Activated naive CD4-positive, alpha-beta T cell treated with anti-CD3 and anti-CD28 coated beads, Interleukin-2, amount 50 U/mL, for 16 hours (primary cell): ENCODE results near the gene C2.
"Not testable (repeated sequence)": the region's sequence is repeated elsewhere in the genome, so short reads cannot be mapped to it uniquely, and the experiment has no call there.

Source experiments
- DNase-seq: peaks from one replicate; pipeline ENCODE4 v3.0.0-alpha.2; 2020

Gene C2

DNA sequence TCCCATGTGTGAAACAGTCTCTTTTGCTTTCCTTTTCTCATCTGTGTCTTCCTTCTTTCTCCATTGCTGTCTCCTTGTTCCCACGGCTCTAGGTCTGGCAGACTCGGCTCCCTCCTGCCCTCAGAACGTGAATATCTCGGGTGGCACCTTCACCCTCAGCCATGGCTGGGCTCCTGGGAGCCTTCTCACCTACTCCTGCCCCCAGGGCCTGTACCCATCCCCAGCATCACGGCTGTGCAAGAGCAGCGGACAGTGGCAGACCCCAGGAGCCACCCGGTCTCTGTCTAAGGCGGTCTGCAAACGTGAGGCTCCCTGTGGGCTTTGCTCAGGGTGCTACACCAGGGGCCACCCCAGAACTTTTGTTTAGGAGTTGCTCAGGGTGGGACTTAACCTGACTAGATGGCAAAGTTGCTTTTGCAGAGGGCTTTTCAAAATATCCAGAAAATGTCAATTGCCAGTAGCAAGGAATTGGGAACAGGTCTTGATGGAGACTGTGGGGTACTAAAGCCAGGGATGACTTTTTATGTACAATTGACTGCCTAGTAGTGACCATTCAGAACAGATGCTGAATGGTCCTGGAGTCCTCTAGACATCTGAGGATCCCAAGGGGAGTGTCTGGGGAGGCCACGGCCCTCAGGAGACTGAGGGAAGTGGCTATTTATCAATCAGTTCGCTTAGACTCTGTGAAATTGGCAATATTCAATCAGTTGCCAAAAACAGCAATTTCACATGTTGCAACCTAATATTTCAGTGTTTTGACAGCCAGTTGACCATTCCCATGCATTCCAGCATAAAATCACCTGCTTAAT is 550 bp downstream of the C2 start:
- no peak for DNase-seq

DNA sequence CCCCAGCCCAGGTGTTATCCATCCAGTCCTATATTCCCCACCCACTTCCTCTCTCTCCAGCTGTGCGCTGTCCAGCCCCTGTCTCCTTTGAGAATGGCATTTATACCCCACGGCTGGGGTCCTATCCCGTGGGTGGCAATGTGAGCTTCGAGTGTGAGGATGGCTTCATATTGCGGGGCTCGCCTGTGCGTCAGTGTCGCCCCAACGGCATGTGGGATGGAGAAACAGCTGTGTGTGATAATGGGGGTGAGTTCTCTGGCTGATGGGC is 1.1 kb downstream of the C2 start:
- no peak for DNase-seq

DNA sequence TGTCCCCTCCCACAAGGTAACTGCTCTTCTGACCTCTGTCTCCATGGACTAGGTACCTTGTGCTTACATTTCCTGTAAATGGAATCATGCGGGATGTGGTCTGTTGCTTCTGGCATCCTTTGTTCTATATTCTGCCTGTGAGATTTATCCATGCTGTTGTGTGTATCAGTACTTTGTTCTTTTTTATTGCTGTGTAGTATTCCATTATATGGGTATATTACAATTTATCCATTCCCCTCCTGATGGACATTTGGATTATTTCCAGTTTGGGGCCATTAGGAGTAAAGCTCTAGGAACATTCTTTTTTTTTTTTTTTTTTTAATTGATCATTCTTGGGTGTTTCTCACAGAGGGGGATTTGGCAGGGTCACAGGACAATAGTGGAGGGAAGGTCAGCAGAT is 3.4 kb downstream of the C2 start:
- DNase-seq: no peak

DNA sequence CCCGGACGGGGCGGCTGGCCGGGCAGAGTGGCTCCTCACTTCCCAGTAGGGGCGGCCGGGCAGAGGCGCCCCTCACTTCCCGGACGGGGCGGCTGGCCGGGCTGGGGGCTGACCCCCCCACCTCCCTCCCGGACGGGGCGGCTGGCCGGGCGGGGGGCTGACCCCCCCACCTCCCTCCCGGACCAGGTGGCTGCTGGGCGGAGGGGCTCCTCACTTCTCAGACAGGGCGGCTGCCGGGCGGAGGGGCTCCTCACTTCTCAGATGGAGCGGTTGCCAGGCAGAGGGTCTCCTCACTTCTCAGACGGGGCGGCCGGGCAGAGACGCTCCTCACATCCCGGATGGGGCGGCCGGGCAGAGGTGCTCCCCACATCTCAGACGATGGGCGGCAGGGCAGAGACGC is 4.6 kb downstream of the C2 start:
- DNase-seq: not testable (repeated sequence)

DNA sequence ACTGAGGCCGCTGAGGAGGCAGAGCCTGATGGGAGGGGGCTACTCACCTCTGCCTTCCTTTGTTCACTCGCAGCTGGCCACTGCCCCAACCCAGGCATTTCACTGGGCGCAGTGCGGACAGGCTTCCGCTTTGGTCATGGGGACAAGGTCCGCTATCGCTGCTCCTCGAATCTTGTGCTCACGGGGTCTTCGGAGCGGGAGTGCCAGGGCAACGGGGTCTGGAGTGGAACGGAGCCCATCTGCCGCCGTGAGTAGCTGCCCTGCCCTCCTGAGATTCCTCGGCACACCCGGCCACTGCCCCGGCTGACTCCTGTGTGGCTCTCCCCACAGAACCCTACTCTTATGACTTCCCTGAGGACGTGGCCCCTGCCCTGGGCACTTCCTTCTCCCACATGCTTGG is 6.0 kb downstream of the C2 start:
- DNase-seq: no peak

DNA sequence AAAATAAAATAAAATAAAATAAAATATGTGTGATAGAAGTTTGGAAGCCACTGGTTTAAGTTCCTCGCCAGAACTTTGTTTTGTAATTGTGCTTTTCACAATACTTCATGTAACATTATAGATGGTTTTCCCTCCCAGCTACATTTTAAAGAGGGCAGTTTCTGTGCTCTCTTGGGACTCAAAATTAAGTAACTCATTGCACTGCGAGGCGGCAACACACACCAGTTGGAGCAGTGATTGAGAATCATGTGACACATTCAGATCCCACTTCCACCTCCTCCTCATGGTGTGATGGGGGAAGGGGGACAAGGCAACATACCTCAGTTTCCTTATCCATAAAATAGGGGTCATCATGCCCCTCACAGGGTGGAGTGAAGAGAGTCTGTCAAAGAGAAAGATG is 7.5 kb downstream of the C2 start:
- DNase-seq: no peak

DNA sequence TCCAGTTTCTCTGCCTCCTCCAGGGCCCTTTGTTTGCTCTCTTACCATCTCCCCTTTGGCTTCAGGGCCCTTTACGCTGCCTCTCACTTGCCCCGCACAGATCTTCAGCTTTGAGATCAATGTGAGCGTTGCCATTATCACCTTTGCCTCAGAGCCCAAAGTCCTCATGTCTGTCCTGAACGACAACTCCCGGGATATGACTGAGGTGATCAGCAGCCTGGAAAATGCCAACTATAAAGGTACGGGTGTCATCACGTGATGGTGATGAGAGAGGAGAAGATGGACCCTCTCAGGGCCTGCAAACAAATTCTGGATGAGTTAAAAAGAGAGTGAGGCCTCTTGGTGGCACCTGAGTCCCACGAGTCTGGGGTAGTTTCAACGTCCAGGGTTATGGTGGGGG is 8.3 kb downstream of the C2 start:
- DNase-seq: no peak

DNA sequence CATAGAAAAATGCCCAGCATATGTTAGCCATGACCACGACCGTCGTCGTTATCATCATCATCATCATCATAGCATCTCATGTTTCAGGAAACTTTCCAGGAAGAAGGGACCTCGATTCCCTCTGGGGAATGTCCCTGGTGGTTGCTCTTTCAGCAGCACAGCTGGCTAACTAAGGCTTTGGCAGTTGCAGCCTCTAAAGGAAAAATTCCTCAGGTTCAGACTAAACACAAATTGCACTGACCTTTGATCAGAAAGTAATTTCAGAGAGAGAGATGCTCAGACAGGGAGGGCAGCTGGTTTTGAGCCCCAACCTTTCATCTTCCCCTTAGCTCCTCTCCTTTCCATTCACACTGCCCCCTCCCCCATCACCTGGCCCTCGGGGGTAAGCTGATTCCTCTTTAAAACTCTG is 12.7 kb downstream of the C2 start:
- DNase-seq: no peak

DNA sequence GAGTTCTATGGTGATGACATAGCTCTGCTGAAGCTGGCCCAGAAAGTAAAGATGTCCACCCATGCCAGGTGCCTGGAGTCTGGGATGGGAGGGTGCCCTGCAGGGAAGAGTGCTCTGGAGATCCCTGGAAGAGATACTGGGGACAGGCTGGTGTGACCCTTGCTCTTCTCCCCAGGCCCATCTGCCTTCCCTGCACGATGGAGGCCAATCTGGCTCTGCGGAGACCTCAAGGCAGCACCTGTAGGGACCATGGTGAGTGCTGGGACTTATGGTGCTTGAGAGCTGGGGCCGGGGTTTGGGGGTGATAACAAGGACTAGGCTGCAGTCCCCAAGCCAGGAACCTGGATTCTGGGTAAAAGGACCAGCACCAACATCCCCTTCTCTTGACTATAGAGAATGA is 16.2 kb downstream of the C2 start:
- no peak for DNase-seq

DNA sequence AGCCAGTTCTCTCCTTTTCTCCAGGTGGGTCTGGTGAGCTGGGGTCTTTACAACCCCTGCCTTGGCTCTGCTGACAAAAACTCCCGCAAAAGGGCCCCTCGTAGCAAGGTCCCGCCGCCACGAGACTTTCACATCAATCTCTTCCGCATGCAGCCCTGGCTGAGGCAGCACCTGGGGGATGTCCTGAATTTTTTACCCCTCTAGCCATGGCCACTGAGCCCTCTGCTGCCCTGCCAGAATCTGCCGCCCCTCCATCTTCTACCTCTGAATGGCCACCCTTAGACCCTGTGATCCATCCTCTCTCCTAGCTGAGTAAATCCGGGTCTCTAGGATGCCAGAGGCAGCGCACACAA is 17.6 kb downstream of the C2 start:
- no peak for DNase-seq

DNA sequence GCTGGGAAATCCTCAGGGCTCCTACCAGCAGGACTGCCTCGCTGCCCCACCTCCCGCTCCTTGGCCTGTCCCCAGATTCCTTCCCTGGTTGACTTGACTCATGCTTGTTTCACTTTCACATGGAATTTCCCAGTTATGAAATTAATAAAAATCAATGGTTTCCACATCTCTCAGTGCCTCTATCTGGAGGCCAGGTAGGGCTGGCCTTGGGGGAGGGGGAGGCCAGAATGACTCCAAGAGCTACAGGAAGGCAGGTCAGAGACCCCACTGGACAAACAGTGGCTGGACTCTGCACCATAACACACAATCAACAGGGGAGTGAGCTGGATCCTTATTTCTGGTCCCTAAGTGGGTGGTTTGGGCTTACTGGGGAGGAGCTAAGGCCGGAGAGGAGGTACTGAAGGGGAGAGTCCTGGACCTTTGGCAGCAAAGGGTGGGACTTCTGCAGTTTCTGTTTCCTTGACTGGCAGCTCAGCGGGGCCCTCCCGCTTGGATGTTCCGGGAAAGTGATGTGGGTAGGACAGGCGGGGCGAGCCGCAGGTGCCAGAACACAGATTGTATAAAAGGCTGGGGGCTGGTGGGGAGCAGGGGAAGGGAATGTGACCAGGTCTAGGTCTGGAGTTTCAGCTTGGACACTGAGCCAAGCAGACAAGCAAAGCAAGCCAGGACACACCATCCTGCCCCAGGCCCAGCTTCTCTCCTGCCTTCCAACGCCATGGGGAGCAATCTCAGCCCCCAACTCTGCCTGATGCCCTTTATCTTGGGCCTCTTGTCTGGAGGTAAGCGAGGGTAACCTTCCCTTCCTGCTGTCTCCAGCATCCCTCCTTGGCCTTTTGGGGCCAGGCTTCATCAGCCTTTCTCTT is 18.2 kb downstream of the C2 start, which contains the start of gene CFB:
TSS of gene CFB (plus strand) at position 589 of the 863 bp plus-strand sequence. CDS start at position 716, 127 bp downstream.
- DNase-seq: no peak

DNA sequence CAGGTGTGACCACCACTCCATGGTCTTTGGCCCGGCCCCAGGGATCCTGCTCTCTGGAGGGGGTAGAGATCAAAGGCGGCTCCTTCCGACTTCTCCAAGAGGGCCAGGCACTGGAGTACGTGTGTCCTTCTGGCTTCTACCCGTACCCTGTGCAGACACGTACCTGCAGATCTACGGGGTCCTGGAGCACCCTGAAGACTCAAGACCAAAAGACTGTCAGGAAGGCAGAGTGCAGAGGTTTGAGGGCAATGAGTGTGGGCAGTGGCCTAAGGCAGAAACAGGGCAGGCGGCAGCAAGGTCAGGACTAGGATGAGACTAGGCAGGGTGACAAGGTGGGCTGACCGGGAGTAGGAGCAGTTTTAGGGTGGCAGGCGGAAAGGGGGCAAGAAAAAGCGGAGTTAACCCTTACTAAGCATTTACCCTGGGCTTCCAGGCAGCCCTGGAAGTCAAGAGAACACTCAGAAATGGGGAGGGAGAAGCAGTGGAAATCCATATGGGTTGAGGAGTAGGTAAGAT is 18.9 kb downstream of the C2 start:
- no peak for DNase-seq

DNA sequence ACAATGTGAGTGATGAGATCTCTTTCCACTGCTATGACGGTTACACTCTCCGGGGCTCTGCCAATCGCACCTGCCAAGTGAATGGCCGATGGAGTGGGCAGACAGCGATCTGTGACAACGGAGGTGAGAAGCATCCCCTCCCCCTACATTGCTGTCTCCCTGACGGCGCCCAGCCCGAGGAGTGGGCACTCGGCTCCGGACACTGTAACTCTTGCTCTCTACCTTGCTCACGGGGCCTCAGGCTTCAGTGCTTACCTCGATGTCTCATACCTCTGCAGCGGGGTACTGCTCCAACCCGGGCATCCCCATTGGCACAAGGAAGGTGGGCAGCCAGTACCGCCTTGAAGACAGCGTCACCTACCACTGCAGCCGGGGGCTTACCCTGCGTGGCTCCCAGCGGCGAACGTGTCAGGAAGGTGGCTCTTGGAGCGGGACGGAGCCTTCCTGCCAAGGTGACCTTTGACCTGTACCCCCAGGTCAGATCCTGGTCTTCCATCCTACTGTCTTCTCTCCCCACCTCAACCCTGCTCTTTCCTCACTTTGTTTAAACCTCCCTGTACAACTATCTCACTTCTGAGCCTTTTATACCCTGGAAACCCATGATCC is 19.7 kb downstream of the C2 start:
- DNase-seq: no peak

DNA sequence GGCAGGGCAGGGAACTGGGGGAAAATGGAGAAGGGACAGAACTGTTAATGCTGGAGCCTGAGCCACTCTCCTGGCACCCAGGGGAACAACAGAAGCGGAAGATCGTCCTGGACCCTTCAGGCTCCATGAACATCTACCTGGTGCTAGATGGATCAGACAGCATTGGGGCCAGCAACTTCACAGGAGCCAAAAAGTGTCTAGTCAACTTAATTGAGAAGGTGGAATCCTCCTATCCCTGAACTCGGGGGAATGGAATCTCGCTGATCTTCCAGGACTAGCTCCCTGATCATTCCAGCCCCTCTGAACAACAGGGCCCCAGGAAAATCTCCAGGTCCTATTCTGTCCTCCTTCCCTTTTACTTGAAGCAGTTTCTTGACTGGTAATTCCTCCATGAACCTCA is 20.3 kb downstream of the C2 start:
- DNase-seq: no peak

DNA sequence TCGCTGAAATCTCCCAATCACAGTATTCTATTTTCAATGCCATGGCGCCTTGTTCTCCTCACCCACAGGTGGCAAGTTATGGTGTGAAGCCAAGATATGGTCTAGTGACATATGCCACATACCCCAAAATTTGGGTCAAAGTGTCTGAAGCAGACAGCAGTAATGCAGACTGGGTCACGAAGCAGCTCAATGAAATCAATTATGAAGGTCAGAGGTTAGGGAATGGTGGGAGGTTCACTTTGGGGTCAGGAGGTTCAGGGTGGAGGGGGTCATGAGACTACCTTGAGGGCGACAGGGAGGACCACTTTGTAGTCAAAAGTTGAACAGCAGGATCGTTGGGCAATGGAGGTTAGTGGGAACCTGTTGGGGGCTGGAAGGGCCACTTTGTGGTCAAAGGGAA is 20.8 kb downstream of the C2 start:
- DNase-seq: no peak

DNA sequence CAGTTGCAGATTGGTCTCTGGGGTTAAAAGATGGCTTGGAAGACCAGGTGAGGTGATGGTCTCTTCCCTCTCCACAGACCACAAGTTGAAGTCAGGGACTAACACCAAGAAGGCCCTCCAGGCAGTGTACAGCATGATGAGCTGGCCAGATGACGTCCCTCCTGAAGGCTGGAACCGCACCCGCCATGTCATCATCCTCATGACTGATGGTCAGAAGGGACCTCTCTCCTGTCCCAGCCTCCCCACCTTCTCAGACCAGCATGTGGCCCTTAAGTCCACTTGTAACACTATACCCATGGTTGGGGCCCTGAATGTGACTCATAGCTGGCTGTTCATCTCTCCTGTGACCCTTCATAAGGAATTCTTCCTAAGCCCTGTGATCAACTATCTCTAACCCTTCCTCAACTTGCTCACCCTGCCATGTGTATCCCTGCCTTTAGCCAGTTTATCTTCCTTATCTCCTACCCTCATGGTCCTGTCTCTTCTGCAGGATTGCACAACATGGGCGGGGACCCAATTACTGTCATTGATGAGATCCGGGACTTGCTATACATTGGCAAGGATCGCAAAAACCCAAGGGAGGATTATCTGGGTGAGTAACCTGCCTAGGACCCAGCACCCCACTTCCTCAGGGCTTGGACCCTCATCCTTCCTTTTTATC is 21.4 kb downstream of the C2 start:
- no peak for DNase-seq

DNA sequence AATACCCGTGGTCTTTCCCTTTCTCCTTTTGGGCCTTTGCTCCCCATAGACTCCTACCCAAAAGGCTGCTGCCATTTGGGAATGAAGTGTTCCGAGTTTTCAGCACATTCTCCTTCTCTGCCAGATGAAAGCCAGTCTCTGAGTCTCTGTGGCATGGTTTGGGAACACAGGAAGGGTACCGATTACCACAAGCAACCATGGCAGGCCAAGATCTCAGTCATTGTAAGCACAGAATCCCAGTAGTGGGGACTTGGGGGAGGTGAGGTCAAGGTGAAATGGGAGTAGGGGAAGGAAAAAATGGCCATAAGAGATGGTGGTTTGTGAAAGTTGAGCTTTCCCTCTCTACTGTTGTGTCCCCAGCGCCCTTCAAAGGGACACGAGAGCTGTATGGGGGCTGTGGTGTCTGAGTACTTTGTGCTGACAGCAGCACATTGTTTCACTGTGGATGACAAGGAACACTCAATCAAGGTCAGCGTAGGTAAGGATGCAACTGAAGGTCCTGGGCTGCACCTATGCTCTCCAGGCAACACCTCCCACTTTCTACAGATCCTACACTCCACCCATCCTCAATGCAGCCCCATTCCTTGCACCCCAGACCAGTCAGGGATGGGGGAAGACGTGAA is 22.5 kb downstream of the C2 start:
- no peak for DNase-seq

DNA sequence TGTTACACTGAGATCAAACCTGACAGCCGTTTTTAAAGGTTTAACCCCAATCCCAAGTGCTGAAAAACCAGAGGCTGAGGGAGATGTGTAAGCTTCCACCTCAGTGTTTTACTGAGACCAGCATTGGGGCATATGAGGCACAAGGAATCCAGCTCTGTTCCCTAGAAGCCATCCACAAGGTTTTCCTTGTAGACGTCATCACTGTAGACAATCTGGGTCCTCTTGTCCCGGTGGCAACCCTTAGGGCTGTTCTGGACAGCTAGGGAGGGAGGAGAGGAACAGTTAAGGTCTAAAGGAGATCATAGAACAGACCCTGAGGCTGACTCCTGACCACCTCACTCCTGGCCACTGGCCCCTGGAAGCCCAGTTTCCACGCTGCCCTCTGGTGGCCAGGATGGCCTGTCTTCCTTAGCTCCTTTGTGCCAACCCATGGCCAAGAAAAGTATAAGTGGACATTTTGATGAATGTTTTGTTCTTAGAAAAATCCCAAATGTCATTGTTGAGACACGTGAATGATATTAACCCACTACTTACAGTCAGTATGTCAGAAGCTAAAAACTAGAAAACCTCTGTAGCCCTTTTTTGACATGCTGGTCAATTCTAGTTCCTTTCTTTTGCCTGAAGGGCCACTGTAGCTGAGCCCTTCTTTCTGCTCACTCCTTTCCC is 24.8 kb downstream of the C2 start:
- DNase-seq: peak; percentile 36

DNA sequence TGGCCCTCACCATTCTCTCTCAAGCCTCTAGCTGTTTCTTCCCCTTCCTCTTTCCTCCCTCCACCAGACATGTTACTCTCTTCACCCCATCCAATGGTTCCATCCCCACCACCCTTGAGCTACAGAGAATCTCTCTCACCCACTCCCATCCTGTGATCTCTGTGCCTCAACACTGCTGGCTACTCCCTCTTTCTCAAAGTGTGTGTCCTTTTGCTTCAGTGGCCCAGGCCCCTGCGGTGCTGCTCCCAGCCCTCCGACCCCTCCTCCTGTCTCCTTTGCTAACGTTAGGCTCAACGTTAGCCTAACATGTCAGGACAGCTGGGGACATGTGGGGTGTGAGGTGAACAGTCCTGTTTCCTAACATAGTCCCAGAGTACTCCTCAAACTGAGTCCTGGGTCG is 25.4 kb downstream of the C2 start:
- DNase-seq: no peak

DNA sequence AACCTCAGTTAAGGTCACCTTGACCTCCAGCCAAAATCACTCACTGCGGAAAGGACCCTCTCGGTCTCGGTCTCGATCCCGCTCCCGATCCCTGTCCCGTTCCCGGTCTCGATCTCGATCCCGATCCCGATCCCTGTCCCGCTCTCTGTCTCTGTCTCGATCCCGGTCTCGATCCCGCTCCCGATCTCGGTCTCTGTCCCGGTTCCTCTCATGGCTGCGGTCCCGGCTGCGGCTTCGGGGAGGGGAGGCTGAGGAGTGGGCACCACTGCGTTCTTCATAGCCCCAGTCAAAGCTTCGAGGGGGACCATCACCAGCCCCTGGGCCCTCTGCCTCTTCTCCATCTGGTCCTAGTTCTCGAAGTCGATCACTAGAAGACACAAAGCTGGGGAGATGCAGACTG is 27.0 kb downstream of the C2 start:
- no peak for DNase-seq

DNA sequence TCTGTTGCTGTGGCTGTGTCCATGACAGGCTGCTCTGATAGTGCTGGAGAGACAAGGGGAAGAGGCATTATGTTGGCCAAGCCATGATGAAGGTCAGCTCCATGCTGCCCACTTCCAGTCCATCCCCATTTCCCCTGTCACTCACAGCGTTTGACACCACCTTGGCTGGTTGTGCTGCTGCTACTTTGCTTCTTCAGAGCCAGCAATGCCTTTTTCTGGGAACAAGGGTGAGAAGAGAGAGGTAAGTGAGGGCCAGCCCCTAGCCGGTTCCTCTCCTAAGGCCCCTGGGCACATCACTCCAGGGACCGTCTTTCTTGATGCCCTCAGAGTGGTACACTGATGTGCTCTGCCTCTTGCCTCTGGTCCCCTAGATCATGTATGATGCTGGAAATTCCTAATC is 29.3 kb downstream of the C2 start:
- no peak for DNase-seq

DNA sequence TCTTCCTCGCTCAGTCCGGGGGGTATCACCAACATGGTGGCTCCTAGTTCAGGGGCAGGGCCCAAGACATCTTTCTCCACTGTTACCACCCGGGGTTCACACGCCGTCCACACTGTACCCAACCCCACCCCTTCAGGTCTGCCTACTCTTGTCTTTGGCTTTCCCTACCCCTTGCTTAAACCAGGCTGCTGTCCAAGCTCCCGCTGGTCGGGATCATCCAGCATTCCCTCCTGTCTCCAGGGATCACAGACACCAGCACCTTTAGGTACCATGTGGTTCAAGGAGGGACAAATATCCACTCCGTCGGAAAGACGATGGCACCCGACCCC is 30.9 kb downstream of the C2 start:
- DNase-seq: no peak
